HL-60 (cell line): ENCODE data around the gene HOOK2.

Experiments used
- GABPA ChIP-seq: IDR thresholded peaks from 2 replicates; pipeline ENCODE4 v1.6.1; 2012; ENCODE audit warnings: low read depth
- POLR2AphosphoS5 ChIP-seq: IDR thresholded peaks from 2 replicates; pipeline ENCODE4 v1.6.1; 2012; ENCODE audit warnings: low read depth
- SPI1 ChIP-seq: IDR thresholded peaks from 2 replicates; pipeline ENCODE4 v1.6.1; 2012; ENCODE audit warnings: low read depth, mild to moderate bottlenecking, borderline replicate concordance
- TF ChIP-seq, protein P1 (sequence below): IDR thresholded peaks from one replicate; pipeline ENCODE4 v1.5.1; 2011; ENCODE audit warnings: low read length, control low read depth, inconsistent platforms; ENCODE audit not compliant: insufficient read depth
- TF ChIP-seq, protein P2 (sequence below): IDR thresholded peaks from 2 replicates; pipeline ENCODE4 v1.6.1; 2012; ENCODE audit warnings: low read depth; ENCODE audit not compliant: insufficient replicate concordance

GRCh38 chr19:12793290-12794195 lies 18.2 kb upstream of the HOOK2 start:
- TF ChIP-seq POLR2AphosphoS5 = peak; percentile 80
- TF ChIP-seq, protein P1, sequence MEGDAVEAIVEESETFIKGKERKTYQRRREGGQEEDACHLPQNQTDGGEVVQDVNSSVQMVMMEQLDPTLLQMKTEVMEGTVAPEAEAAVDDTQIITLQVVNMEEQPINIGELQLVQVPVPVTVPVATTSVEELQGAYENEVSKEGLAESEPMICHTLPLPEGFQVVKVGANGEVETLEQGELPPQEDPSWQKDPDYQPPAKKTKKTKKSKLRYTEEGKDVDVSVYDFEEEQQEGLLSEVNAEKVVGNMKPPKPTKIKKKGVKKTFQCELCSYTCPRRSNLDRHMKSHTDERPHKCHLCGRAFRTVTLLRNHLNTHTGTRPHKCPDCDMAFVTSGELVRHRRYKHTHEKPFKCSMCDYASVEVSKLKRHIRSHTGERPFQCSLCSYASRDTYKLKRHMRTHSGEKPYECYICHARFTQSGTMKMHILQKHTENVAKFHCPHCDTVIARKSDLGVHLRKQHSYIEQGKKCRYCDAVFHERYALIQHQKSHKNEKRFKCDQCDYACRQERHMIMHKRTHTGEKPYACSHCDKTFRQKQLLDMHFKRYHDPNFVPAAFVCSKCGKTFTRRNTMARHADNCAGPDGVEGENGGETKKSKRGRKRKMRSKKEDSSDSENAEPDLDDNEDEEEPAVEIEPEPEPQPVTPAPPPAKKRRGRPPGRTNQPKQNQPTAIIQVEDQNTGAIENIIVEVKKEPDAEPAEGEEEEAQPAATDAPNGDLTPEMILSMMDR = no peak
- TF ChIP-seq SPI1 = no peak
- TF ChIP-seq, protein P2, sequence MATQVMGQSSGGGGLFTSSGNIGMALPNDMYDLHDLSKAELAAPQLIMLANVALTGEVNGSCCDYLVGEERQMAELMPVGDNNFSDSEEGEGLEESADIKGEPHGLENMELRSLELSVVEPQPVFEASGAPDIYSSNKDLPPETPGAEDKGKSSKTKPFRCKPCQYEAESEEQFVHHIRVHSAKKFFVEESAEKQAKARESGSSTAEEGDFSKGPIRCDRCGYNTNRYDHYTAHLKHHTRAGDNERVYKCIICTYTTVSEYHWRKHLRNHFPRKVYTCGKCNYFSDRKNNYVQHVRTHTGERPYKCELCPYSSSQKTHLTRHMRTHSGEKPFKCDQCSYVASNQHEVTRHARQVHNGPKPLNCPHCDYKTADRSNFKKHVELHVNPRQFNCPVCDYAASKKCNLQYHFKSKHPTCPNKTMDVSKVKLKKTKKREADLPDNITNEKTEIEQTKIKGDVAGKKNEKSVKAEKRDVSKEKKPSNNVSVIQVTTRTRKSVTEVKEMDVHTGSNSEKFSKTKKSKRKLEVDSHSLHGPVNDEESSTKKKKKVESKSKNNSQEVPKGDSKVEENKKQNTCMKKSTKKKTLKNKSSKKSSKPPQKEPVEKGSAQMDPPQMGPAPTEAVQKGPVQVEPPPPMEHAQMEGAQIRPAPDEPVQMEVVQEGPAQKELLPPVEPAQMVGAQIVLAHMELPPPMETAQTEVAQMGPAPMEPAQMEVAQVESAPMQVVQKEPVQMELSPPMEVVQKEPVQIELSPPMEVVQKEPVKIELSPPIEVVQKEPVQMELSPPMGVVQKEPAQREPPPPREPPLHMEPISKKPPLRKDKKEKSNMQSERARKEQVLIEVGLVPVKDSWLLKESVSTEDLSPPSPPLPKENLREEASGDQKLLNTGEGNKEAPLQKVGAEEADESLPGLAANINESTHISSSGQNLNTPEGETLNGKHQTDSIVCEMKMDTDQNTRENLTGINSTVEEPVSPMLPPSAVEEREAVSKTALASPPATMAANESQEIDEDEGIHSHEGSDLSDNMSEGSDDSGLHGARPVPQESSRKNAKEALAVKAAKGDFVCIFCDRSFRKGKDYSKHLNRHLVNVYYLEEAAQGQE = no peak
- no peak for TF ChIP-seq GABPA
